HG02759 (cell line): ENCODE data around the gene PLEKHA7.
A peak's percentile ranks its signal among the peaks of the same experiment; 100 is the strongest.

Experiments
- ATAC-seq: cut with Tn5 transposase; IDR thresholded peaks from one replicate; pipeline ENCODE4 v1.9.1; 2021; ENCODE audit warnings: mild to moderate bottlenecking, moderate library complexity; ENCODE audit not compliant: unreplicated experiment

Gene PLEKHA7

DNA sequence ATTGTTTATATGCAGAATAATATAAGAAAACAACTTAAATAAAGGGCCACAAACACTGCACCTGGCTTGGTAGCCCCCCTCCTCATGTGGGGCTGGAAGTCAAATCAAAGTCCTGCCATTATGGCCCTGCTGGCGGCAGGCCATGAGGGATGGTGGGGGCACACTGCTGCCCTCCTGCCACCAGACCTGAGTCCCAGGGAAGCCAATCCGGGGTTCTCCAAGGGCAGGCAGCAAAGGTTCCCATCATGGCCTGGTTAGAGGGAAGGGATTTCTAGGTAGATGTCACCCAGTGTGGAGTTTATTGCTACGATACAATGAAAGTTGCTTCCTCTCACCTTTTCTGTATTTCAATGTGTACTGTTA, 236.6 kb downstream of the PLEKHA7 start:
- ATAC-seq = no peak

DNA sequence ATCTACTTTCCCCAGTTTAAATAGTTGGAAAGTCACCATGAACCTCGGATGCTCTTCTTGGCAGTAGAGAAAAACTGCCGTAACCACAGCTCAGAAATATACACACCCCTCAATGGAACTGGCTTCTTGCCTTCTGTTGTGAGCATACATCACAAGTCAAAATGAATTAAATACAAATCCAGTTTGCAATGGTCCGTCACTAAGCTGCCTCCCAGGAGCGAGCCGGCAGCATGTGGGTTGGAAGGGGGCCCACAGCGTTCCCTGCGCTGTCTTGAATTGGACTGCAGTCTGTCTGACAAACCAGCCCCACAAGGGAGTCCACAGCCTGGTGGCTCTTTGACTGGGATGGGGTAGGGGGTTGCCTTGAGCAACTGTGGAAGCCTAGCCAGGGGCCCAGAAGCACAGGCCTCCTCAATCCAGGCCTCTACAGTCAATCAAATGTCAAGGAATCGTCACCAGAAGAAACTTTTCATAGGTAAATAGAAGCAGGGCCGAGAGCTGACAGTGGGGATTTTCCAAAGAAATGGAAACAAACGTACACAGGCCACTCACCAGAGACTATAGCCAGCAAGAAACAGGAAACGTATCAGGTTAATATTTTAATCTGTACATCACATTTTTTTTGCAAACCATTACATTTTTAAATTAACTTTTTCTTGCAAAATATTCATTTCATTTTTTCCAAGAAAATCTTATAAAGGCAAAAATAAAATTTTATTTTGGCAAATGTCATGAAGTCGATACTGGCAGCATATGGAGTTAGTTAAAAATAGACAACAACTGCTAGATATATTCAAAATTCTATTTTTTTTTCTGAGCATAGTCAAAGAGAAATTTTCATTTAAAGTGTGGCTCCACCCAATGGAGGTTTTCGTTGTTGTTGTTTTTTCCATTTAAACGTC, 237.3 kb downstream of the PLEKHA7 start:
- ATAC-seq = no peak

GRCh38 chr11:16775614-16776283, 238.5 kb downstream of the PLEKHA7 start:
- ATAC-seq = no peak

DNA sequence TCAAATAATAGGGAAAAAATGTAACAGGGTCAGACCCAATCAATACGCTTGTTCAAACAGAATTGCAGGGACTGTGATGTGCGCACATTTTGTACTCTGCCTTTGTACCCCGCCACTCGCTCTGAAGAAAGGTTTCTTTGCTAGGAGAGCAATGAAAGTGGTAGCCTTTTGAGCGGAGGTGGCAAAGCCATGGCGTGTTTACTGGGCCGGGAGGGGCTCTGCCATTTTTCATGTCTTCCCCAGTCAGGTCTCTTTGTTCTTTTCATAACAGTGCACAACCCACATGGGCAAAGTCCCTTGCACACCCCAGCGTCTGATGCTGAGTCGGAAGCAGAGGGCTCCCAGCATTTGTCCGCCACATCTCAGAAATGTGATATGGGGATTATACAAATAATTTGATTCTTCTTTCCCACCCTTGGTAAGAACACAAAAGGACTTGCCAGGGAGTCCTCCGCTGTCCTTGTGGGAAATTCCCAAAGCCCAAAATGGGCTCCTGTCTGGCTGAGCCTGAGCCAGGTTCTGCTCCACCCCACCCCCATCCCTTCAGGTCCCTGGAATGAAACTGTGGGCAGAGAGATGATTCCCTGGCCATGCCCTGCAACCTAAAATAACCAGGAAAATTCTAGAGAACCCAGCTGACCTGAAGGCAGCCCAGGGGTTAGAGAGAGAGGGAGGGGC, 239.1 kb downstream of the PLEKHA7 start:
- ATAC-seq = no peak

DNA sequence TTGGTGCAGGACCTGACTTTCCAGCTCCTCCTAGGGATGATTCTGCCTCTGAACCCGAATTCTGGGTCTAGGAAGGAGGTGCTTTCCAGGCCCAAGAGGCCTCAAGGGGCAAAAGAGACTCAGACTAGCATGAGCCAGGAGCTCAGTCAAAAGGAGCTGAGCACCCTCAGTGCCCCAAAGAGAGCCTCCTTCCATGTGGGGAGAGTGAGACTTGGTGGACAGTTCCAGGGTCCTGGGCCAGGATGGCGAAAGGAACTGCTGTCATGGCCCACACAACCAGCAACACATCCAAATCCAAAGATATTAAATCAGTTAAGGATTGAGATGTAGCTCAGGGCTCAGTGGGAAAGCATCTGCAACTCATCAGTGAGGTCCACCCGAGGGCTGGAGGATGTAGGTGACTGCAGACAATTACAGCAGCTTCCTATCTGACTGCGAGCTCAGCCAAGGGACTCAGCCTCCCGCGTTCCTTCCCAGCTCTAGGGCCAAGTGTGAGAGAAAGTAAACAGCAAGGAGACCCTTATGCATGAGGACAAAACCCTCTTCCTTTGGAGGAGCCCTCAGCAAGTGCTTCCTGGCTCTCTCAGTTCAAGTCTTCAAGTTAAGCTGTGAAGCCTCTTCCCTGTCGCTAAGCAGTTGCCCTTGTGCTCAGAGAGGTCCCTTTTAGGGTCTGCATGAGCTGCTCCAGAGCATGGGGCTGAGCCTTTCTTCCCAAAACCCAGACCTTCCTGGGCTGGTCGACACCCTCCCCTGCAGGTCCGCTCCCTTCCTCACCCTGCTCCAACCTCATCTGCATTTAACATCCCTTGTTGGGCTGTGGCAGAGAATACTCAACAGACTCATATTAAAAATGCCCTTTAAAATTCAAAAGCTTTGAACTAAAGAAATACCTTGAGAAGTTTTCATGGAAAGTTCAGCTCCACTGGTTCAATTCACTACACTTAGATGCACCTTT, 240.0 kb downstream of the PLEKHA7 start:
- no peak for ATAC-seq

GRCh38 chr11:16772141-16772512, 242.1 kb downstream of the PLEKHA7 start:
- ATAC-seq = no peak

DNA sequence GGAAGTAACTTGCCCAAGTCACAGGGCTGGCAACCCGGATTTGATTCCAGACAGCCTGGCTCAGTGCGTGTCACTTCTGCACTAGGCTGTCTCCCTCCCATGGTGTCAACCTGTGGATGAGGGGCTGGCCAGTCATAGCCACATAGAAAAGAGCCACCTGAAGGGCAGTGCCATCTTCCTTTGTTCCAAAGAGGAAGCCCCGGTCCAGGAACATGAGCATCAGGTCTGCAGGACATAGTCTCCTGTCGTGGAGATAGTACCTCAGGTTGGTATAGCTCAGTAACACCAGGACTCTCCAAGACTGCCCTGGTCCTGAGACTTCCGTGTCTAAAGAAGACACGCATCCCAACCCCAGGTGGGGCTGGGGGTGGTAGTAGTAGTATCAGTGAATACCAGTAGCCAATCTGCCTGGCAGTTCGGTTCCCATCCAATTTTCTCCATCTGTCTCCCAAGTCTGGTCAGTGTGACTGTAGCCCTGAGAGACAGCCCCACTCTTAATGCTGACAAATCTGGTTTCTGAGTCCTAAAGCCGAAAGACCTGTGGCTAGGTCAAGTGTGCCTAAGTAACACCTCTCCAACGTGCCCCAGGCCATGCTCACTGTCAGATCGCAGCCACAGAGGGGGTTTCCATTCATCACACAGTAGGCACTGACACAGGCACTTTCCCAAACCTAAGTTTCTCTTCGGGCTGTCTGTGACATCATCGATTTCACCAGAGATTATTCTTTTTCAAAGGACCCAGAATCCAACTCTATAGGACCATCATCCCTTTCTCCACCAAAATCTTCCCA, 242.7 kb downstream of the PLEKHA7 start:
- ATAC-seq = no peak

GRCh38 chr11:16770016-16770415, 244.2 kb downstream of the PLEKHA7 start:
- ATAC-seq = no peak

DNA sequence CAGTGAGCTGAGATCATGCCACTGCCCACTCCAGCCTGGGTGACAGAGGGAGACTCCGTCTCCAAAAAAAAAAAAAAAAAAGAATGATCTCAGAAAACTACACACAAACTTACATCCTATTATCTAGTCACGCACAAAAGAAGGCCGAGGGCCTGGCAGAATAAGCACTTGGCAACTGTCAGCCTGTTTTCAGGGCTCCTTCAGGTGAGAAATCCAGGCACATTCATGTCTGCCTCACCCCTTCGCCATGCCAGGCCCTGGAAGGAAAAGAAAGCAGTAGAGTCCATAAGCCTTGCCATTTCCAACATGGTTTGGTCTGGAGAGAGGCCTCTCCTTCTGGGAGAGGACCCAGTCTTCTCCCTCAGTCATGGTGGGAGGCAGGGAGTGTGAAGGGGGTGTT, 244.8 kb downstream of the PLEKHA7 start:
- no peak for ATAC-seq

- ATAC-seq = no peak
Measured at GRCh38 chr11:16767957-16768356, 246.3 kb downstream of the PLEKHA7 start.

DNA sequence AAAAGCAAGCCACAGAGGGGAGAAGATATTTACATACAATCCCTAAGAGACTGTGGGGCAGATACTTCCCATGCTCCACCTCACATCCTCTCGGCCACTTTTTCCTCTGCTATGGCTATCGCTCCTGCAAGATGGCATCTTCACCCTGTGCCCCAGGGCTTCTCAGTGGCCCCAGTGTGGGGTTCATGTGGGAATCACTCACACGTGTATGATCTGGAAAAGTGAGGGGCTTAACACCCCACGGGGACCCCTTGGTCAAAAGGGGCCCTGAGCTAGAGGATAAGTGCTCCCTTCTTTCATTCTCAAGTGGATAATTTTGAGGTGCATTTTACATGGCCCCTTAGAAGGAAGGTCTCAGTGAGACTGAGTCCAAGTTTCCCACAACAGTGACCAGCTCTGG, 247.1 kb downstream of the PLEKHA7 start:
- ATAC-seq = no peak

- no peak for ATAC-seq
Measured at GRCh38 chr11:16764888-16765287, 249.3 kb downstream of the PLEKHA7 start.

DNA sequence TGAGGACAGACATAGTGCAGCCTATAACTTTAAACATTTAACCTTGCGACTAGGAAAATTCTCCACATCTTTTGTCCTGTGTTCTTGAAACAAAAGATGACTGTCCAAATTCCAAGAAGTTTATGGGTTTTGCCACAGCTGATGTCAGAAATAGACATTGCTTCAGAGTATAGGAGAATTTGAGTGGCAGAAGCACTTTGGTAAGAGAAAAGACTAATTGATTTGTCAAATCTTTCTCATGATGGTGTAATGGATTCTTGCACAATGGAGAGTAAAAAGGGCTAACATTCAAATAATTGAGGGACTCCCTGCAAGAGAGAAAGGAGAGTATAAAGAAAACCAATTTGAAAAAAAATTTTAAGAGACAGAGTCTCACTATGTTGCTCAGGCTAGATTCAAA, 250.5 kb downstream of the PLEKHA7 start:
- ATAC-seq = no peak

DNA sequence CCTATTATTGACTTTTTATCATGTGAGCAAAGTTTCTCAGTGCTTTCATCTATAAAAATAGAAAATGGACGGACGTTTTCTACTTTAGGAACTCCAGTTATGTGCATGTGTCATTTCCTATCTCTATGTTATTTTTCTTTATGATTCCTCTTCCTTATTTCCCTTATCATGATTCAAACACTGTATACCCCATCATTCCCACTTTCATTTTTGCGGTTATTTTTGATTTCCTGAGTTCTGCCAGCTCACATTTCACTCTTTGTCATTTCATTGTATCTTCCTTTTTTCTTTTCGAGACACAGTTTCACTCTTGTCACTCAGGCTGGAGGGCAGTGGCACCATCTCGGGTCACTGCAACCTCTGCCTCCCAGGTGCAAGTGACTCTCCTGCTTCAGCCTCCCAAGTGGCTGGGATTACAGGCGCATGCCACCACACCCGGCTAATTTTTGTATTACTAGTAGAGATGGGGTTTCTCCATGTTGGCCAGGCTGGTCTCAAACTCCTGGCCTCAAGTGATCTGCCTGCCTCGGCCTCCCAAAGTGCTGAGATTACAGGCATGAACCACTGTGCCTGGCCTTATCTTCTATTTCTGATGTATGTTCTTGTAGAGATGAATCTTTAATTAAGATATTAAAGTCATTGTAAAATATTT, 254.2 kb downstream of the PLEKHA7 start:
- no peak for ATAC-seq

DNA sequence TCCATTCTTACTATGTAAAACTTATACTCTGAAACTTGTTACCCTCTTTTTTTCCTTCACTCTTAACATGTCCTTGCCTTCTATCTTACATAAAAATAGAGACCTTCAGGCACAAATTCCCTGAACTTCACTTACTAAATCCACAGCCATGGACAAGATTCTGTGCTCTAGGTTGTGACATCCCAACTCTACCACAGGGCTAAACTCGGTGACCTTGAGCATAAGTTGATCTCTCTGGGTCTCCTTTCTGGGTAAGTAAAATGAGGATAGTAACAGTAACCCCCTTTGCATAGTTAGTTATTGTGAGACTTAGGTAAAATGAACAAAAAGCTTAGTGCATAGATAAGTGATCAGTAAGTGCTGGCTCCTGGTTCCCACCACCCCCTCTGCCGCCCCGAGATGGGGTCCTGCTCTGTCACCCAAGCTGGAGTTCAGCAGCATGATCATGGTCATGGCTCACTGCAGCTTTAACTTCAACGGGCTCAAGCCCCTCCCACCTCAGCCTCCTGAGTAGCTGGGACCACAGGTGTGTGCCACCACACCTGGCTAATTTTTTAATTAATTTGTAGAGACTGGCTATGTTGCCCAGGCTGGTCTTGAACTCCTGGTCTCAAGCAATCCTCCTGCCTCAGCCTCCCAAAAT, 255.7 kb downstream of the PLEKHA7 start:
- ATAC-seq = no peak

- no peak for ATAC-seq
Measured at GRCh38 chr11:16750417-16750816, 263.8 kb downstream of the PLEKHA7 start.

DNA sequence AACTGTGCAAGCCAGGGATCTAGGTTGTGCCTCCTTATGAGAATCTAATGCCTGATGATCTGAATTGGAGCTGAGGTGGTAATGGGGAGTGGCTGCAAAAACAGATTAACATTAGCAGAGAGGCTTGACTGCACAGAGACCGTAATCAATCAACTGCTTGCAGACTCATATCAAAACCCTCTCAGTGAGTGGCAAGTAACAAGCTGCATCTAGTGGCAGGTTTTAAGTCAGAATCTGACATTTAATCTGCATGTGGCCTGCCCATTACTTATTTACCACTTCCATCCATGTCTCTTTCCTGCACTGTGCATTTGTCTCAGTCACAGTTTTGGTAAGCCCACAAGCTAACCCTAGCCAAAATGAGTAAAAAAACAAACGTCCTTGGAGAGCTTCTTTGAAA, 264.5 kb downstream of the PLEKHA7 start:
- peak; percentile 67 for ATAC-seq

DNA sequence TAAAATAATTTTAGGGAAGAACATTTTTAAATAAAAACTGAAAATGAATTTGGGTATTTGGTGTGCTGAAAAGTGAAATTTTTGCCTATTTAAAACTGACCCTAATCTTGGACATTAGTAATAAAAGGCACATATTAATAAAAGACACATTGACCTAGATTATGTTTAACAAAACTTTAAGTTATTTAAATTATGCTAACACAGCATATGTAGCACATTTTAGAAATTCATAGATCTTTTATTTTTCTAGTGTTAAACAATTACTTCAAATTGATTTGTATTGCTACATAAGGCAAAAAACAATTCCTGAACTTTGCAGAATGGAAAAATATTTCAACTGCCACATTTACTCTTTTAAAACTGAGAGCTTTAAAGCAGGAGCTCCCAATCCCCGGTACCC, 265.1 kb downstream of the PLEKHA7 start:
- no peak for ATAC-seq
